GM13977 (cell line): ENCODE results near the gene IFIT1B.
"Not testable (repeated sequence)": the region's sequence is repeated elsewhere in the genome, so short reads cannot be mapped to it uniquely, and the experiment has no call there.

Experiments used
- DNase-seq: peaks from one replicate; pipeline ENCODE4 v3.0.0; 2012; ENCODE audit warnings: low spot score
- in situ Hi-C: fragments of 300-500 bp; cut with MboI; formaldehyde crosslinking; loops from one replicate; pipeline ENCODE4 v1.12.0; 2022; ENCODE audit warnings: low sequenced_read_pairs, low pct_unique_long_range_greater_than_20kb, mixed read lengths, inconsistent platforms; ENCODE audit not compliant: unreplicated experiment
- TF ChIP-seq, protein P1 (sequence below): IDR thresholded peaks from 2 replicates; pipeline ENCODE4 v1.5.1; 2012; ENCODE audit warnings: mild to moderate bottlenecking, control low read depth; ENCODE audit not compliant: insufficient read depth; ENCODE audit errors: extremely low read depth, missing control alignments

The IFIT1B gene

DNA sequence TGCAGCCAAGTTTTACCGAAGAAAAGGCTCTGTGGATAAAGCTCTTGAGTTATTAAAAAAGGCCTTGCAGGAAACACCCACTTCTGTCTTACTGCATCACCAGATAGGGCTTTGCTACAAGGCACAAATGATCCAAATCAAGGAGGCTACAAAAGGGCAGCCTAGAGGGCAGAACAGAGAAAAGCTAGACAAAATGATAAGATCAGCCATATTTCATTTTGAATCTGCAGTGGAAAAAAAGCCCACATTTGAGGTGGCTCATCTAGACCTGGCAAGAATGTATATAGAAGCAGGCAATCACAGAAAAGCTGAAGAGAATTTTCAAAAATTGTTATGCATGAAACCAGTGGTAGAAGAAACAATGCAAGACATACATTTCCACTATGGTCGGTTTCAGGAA is 25.2 kb downstream of the IFIT1B start:
- in situ Hi-C loops = no loop called here
- TF ChIP-seq, protein P1, sequence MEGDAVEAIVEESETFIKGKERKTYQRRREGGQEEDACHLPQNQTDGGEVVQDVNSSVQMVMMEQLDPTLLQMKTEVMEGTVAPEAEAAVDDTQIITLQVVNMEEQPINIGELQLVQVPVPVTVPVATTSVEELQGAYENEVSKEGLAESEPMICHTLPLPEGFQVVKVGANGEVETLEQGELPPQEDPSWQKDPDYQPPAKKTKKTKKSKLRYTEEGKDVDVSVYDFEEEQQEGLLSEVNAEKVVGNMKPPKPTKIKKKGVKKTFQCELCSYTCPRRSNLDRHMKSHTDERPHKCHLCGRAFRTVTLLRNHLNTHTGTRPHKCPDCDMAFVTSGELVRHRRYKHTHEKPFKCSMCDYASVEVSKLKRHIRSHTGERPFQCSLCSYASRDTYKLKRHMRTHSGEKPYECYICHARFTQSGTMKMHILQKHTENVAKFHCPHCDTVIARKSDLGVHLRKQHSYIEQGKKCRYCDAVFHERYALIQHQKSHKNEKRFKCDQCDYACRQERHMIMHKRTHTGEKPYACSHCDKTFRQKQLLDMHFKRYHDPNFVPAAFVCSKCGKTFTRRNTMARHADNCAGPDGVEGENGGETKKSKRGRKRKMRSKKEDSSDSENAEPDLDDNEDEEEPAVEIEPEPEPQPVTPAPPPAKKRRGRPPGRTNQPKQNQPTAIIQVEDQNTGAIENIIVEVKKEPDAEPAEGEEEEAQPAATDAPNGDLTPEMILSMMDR = no peak
- DNase-seq = no peak

DNA sequence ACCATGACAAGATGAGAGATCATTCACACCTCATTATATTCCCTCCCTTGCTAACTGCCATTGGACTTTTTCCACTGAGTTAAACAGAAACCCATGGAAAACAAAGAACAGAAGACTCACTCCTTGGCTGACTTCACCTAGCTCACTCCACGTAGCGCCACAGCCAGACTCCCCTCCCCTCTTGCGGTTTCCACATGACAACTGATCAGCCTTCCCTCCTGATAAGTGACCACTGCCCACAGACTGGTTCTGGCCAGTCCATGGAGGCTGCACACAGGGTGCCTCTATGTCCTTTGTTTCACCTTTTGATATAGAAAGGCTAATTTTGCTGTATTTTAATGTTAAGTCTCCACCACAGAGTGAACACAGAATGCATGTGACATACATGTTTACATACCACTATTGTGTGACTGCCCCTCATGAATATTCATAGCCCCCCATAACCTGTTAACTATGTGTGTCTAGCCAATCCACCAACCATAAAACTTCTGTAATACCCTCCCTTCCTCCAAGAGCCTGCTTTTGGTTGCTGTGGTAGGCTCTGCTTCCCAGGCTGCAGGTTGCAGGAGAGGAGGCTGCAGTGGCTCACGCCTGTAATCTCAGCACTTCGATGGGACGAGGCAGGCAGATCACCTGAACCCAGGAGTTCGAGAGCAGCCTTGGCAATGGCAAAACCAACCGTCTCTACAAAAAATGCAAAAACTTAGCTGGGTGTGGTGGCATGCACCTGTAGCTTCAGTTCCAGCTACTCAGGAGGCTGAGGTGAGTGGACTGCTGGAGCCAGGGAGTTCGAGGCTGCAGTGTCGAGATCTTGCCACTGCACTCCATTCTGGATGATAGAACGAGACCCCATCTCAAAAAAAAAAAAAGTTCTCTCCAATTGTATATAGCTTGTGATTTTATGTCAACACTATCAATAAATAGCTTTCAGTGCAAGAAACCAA is 26.5 kb downstream of the IFIT1B start:
- DNase-seq = no peak
- TF ChIP-seq, protein P1 = no peak
- in situ Hi-C loops = no loop called here

DNA sequence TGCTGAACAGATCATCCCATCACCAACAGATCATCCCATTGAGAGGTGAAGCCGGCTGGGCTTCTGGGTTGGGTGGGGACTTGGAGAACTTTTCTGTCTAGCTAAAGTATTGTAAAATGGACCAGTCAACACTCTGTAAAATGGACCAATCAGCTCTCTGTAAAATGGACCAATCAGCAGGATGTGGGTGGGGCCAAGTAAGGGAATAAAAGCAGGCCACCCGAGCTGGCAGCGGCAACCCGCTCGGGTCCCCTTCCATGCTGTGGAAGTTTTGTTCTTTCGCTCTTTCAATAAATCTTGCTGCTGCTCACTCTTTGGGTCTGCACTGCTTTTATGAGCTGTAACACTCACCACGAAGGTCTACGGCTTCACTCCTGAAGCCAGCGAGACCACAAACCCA is 28.3 kb downstream of the IFIT1B start:
- in situ Hi-C loops, DNase-seq: not testable (repeated sequence)

DNA sequence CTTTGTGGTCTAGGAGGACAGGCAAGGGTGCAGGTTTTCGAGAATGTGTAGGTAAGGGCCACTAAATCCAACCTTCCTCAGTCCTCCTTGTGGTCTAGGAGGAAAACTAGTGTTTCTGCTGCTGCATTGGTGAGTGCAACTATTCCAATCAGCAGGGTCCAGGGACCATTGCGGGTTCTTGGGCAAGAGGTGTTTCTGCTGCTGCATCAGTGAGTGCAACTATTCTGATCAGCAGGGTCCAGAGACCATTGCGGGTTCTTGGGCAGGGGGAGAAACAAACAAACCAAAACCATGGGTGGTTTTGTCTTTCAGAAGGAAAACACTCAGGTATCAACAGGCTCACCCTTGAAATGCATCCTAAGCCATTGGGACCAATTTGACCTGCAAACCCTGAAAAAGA is 29.9 kb downstream of the IFIT1B start:
- DNase-seq, in situ Hi-C loops: not testable (repeated sequence)

DNA sequence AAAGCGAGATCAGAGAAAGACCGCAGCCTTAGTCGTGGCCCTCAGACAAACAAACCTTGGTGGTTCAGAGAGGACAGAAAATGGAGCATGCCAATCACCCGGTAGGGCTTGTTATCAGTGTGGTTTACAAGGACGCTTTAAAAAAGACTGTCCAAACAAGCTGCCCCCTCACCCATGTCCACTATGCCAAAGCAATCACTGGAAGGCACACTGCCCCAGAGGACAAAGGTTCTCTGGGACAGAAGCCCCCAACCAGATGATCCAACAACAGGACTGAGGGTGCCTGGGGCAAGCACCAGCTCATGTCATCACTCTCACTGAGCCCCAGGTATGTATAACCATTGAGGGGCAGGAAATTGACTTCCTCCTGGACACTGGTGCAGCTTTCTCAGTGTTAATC is 31.4 kb downstream of the IFIT1B start:
- DNase-seq, in situ Hi-C loops: not testable (repeated sequence)

DNA sequence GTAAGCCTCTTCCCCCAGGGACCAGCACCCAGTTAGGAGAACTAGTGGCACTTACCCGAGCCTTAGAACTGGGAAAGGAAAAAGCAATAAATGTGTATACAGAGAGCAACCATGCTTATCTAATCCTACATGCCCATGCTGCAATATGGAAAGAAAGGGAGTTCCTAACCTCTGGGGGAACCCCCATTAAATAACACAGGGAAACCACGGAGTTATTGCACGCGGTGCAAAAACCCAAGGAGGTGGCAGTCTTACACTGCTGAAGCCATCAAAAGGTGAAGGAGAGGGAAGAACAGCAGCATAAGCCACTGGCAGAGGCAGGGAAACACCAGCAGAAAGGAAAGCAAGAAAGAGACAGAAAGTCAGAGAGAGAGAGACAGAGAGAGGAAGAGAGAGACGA is 32.7 kb downstream of the IFIT1B start:
- in situ Hi-C loops, DNase-seq: not testable (repeated sequence)

DNA sequence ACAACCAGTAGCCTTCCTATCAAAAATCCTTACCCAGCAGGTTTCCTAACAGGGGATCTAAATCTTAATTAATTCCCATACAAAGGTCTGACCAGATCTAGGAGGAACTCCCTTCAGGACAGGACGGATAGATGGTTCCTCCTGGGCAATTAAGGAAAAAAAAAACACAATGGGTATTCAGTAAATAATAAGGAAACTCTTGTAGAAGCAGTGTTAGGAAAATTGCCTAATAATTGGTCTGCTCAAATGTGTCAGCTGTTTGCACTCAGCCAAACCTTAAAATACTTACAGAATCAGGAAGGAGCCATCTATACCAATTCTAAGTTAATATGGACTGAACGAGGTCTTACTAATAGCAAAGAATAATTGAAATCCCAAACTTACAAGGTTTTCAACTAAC is 33.3 kb downstream of the IFIT1B start:
- DNase-seq, in situ Hi-C loops: not testable (repeated sequence)

DNA sequence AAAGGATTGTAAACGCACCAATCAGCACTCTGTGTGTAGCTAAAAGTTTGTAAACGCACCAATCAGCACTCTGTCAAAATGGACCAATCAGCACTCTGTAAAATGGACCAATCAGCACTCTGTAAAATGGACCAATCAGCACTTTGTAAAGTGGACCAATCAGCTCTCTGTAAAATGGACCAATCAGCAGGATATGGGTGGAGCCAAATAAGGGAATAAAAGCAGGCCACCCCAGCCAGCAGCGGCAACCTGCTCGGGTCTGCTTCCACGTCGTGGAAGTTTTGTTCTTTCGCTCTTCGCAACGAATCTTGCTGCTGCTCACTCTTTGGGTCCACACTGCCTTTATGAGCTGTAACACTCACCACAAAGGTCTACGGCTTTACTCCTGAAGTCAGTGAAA is 34.4 kb downstream of the IFIT1B start:
- DNase-seq, in situ Hi-C loops: not testable (repeated sequence)

DNA sequence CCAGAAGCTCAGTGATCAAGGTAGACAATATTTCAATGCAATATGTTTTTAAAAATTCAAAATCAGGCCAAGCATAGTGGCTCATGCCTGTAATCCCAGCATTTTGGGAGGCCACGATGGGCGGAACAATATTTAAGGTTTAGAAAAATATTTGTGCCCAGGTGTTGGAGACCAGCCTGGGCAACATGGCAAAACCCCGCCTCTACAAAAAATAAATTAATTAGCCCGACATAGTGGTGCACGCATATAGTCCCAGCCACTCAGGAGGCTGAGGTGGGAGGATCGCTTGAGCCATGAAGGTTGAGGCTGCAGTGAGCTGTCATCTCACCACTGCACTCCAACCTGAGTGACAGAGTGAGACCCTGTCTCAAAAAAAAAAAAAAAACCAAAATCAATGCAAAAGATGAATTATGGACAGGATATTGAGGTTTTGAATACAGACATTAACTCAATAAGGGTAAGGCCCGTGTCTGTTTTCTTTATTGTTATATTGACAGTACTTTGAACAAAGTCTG is 35.6 kb downstream of the IFIT1B start:
- in situ Hi-C loops = no loop called here
- TF ChIP-seq, protein P1 = no peak
- DNase-seq = no peak
